NCI-H1694 treated with DMSO at 0.1 percent for 48 hours (cell line): ENCODE measurements around the gene CDC42BPA.
A peak's percentile ranks its signal among the peaks of the same experiment; 100 is the strongest.
"Not testable (repeated sequence)": the region's sequence is repeated elsewhere in the genome, so short reads cannot be mapped to it uniquely, and the experiment has no call there.

ENCODE experiments used
- DNase-seq: peaks from one replicate; lab custom pipeline; 2025; lab: John Stamatoyannopoulos, UW

The CDC42BPA gene

GRCh38 chr1:227197064-227197463 is 121.2 kb downstream of the CDC42BPA start:
- DNase-seq = no peak

- no peak for DNase-seq
These were observed 126.1 kb downstream of the CDC42BPA start for GRCh38 chr1:227192163-227192562.

GRCh38 chr1:227191607-227192006 is 126.7 kb downstream of the CDC42BPA start:
- no peak for DNase-seq

GRCh38 chr1:227190321-227190720 is 128.0 kb downstream of the CDC42BPA start:
- no peak for DNase-seq

GRCh38 chr1:227185291-227185690 is 133.0 kb downstream of the CDC42BPA start:
- no peak for DNase-seq

- no peak for DNase-seq
These were observed 136.3 kb downstream of the CDC42BPA start for GRCh38 chr1:227182012-227182411.

GRCh38 chr1:227175611-227176010 is 142.7 kb downstream of the CDC42BPA start:
- DNase-seq = no peak

- no peak for DNase-seq
These were observed 144.1 kb downstream of the CDC42BPA start for GRCh38 chr1:227174164-227174563.

GRCh38 chr1:227170361-227171166 is 147.7 kb downstream of the CDC42BPA start:
- no peak for DNase-seq

GRCh38 chr1:227169343-227169742 is 148.9 kb downstream of the CDC42BPA start:
- no peak for DNase-seq

GRCh38 chr1:227167276-227168101 is 150.8 kb downstream of the CDC42BPA start:
- no peak for DNase-seq

- no peak for DNase-seq
These were observed 151.7 kb downstream of the CDC42BPA start for GRCh38 chr1:227166559-227166958.

- DNase-seq = no peak
These were observed 156.8 kb downstream of the CDC42BPA start for GRCh38 chr1:227161470-227161869.

GRCh38 chr1:227156520-227156919 is 161.8 kb downstream of the CDC42BPA start:
- no peak for DNase-seq

GRCh38 chr1:227155688-227156087 is 162.6 kb downstream of the CDC42BPA start:
- no peak for DNase-seq

GRCh38 chr1:227155004-227155403 is 163.3 kb downstream of the CDC42BPA start:
- no peak for DNase-seq

GRCh38 chr1:227152525-227152924 is 165.8 kb downstream of the CDC42BPA start:
- no peak for DNase-seq

GRCh38 chr1:227140376-227140775 is 177.9 kb downstream of the CDC42BPA start:
- no peak for DNase-seq

- DNase-seq = no peak
These were observed 182.0 kb downstream of the CDC42BPA start for GRCh38 chr1:227136210-227136820.

GRCh38 chr1:227134686-227135314 is 183.5 kb downstream of the CDC42BPA start:
- DNase-seq = no peak

- not testable (repeated sequence) for DNase-seq
These were observed 185.6 kb downstream of the CDC42BPA start for GRCh38 chr1:227132695-227133094.

- DNase-seq = peak; percentile 23
These were observed 187.1 kb downstream of the CDC42BPA start for GRCh38 chr1:227131193-227131592.
